Stimulated activated CD4-positive, alpha-beta T cell treated with anti-CD3 and anti-CD28 coated beads, Interleukin-2, amount 100 ng/mL, for 48 hours (primary cell): ENCODE measurements around the gene TMEM167A.

ENCODE experiments used
- DNase-seq, 2 donors: peaks; one replicate each; pipeline ENCODE4 v3.0.0-alpha.2; 2020

The TMEM167A gene

GRCh38 chr5:83076742-83077661 is at the start of gene TMEM167A, which contains the start of gene XRCC4:
TSS of gene TMEM167A (minus strand) at chr5:83077394. CDS start at chr5:83077323, 71 bp downstream.
TSS of gene XRCC4 (plus strand) at chr5:83077547. CDS start at chr5:83104920, 27,373 bp downstream.
- DNase-seq, result peak; percentile 81 to 84

- no peak for DNase-seq
Measured at GRCh38 chr5:83126501-83126900, 49.3 kb upstream of the TMEM167A start.

- DNase-seq, result no peak
Measured at GRCh38 chr5:83125560-83125959, 48.4 kb upstream of the TMEM167A start.

GRCh38 chr5:83124593-83124992 is 47.4 kb upstream of the TMEM167A start:
- DNase-seq, result no peak

- no peak for DNase-seq
Measured at GRCh38 chr5:83118976-83119375, 41.8 kb upstream of the TMEM167A start.

- no peak for DNase-seq
Measured at GRCh38 chr5:83118471-83118870, 41.3 kb upstream of the TMEM167A start.

GRCh38 chr5:83115816-83116215 is 38.6 kb upstream of the TMEM167A start:
- DNase-seq, result no peak

GRCh38 chr5:83109380-83109779 is 32.2 kb upstream of the TMEM167A start:
- DNase-seq, result no peak

- no peak for DNase-seq
Measured at GRCh38 chr5:83107692-83108420, 30.7 kb upstream of the TMEM167A start.

GRCh38 chr5:83104021-83104420 is 26.8 kb upstream of the TMEM167A start:
- no peak for DNase-seq

- DNase-seq, result no peak
Measured at GRCh38 chr5:83102364-83102980, 25.3 kb upstream of the TMEM167A start.

- DNase-seq, result no peak
Measured at GRCh38 chr5:83101514-83101913, 24.3 kb upstream of the TMEM167A start.

GRCh38 chr5:83099445-83099844 is 22.3 kb upstream of the TMEM167A start:
- no peak for DNase-seq

- DNase-seq, result no peak
Measured at GRCh38 chr5:83099001-83099400, 21.8 kb upstream of the TMEM167A start.

GRCh38 chr5:83097689-83098231 is 20.6 kb upstream of the TMEM167A start:
- no peak for DNase-seq

- DNase-seq, result no peak
Measured at GRCh38 chr5:83096660-83097339, 19.6 kb upstream of the TMEM167A start.

GRCh38 chr5:83095957-83096539 is 18.9 kb upstream of the TMEM167A start:
- DNase-seq, result no peak

GRCh38 chr5:83095163-83095956 is 18.2 kb upstream of the TMEM167A start:
- no peak for DNase-seq

GRCh38 chr5:83093692-83094091 is 16.5 kb upstream of the TMEM167A start:
- DNase-seq, result no peak

GRCh38 chr5:83092619-83093018 is 15.4 kb upstream of the TMEM167A start:
- no peak for DNase-seq

- DNase-seq, result no peak
Measured at GRCh38 chr5:83090169-83090568, 13.0 kb upstream of the TMEM167A start.
